ENCODE measurements around the gene CNTN6.
"Not testable (repeated sequence)": the region's sequence is repeated elsewhere in the genome, so short reads cannot be mapped to it uniquely, and the experiment has no call there.

Gene CNTN6

GRCh38 chr3:1275495-1275894 lies 182.7 kb downstream of the CNTN6 start:
- DNase-seq (ENCODE audit: low read depth in 2 of 2): no peak

DNA sequence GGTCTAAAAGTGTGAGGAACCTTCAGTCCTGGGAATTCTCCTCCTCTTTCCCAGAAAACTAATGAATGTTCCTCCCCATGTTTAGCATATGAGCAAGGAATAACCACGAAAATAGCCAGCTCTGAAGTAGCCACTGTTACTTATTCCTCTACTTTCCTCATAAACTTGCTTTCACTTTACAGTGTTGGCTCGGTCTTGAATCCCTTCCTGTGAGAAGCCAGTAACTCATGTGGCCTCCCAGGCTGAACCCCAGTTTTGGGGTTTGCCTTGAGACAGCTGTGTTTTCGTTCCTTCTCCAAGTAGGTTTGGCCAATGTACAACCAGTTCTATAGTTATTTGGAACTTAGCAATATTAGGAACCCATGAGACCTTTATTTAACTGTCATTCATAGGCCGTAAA lies 195.0 kb downstream of the CNTN6 start:
- no peak for DNase-seq (ENCODE audit: low read depth in 2 of 2)

GRCh38 chr3:1288805-1289494 lies 196.1 kb downstream of the CNTN6 start:
- no peak for DNase-seq (ENCODE audit: low read depth in 2 of 2)

DNA sequence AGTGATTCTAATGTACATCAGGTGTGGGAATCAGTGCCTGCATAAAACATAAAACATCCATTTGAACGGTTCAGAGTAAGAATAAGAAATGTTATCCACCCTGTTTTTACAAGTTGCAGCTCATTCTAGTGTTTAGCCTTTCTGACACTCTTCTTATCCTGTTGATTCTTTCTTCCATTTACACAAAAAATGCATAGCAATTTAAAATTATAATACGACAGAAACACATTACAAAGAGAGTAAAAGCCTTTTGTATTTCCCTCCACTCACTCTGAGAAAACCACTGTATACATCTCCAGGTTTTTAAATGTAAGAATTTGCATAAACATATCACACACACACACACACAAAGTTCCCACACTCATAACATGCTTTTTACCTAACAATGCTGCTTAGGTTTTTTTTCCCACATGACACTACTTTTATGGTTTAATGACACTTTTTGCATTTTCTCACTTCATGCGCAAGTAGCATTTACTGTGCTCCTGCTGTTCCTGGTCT lies 199.8 kb downstream of the CNTN6 start:
- no peak for DNase-seq (ENCODE audit: low read depth in 2 of 2)

GRCh38 chr3:1294586-1294985 lies 201.8 kb downstream of the CNTN6 start:
- DNase-seq (ENCODE audit: low read depth in 2 of 2): no peak

DNA sequence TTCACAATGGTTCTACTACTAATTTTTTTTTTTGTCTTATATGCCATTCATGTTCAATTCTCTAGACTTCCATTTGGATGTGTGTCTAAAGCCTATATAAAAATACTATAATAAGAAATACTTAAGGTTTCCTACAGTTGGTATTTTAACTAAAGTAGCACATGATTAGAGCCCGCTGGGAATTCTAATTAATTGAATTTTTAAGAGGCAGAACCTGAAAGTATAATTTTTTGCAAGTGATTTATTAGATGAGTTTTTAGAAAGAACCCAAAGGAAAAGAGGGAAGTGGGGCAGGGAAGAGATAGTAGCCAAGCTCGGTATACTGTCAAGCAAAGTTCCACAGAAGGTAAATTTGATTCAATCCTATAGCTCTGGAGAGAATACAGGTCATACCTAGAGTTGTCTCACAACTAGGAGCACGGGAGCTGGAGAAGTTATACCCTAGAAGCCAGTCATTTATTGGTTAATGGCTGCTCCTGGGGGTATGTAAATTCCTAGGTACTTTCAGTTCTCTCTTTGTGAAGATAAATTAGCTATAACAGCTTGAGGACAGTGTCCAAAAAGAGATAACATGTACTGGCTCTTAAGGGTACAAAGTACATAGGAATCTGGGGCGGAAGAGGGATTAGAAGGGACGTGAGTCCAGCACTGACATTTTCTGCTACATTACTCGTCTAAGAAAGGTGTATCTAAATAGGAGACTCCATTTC lies 225.6 kb downstream of the CNTN6 start:
- DNase-seq (ENCODE audit: low read depth in 2 of 2): no peak

DNA sequence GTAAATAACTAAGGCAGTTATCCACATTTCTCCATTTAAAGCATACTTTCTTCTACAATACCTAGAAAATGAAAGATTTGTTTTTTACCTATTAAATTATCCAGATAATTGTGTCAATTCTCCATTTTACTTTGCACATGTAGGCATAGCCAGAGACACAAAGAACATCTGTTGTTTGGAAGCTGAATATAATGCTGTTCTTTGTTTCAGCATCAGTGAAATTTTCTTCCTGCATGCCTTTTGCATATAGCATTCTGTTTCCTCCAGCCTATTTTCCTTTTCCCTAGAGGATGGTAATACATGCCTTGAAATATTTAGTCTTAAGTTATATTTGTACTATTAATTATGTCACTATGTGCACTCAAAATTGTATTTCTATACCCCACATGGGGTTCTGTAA lies 233.7 kb downstream of the CNTN6 start:
- no peak for DNase-seq (ENCODE audit: low read depth in 2 of 2)

GRCh38 chr3:1330107-1330506 lies 237.3 kb downstream of the CNTN6 start:
- no peak for DNase-seq (ENCODE audit: low read depth in 2 of 2)

GRCh38 chr3:1346386-1346785 lies 253.6 kb downstream of the CNTN6 start:
- DNase-seq (ENCODE audit: low read depth in 2 of 2): no peak

GRCh38 chr3:1348547-1348946 lies 255.7 kb downstream of the CNTN6 start:
- DNase-seq (ENCODE audit: low read depth in 2 of 2): no peak

DNA sequence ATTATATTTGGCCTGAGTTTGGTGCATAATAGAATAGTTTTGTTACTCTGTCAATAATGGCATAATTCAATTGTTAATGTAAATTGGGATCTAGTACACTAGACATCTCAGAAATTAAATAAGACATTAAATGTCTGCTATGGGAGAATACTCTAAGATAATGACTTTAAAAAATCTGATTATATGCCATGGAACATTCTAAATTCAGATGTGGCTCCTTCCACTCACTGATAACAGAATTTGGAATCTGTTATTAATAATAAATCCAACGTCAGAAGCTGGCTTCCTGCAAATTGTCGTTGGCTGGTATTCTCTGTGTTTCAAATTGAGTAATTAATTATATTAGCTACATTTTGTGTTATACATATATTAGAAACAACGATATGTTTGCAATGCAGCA lies 258.1 kb downstream of the CNTN6 start:
- DNase-seq (ENCODE audit: low read depth in 2 of 2): no peak

DNA sequence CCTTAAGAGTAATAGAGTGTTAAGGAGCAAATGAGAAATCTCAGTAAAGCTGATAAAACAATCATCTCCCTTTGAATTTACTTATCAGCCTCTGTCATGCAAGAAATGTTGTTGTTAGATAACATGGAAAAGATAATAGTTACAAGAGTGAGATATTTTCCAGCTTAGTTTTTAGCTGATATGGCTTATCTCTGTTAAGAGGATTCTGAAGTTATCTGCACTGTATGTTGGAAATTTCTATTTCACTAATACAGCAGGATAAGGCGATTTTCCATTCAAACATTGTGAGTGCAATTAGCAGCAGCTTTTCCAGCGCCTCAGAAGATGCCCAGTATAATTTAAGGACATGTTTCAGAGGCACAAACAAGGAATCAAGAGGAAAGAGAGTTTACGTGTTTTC lies 262.9 kb downstream of the CNTN6 start:
- DNase-seq (ENCODE audit: low read depth in 2 of 2): no peak

- DNase-seq (ENCODE audit: low read depth in 2 of 2): no peak
Measured at GRCh38 chr3:1356101-1356500, 263.3 kb downstream of the CNTN6 start.

- no peak for DNase-seq (ENCODE audit: low read depth in 2 of 2)
Measured at GRCh38 chr3:1365528-1365927, 272.7 kb downstream of the CNTN6 start.

GRCh38 chr3:1374471-1374870 lies 281.6 kb downstream of the CNTN6 start:
- DNase-seq (ENCODE audit: low read depth in 2 of 2): no peak

DNA sequence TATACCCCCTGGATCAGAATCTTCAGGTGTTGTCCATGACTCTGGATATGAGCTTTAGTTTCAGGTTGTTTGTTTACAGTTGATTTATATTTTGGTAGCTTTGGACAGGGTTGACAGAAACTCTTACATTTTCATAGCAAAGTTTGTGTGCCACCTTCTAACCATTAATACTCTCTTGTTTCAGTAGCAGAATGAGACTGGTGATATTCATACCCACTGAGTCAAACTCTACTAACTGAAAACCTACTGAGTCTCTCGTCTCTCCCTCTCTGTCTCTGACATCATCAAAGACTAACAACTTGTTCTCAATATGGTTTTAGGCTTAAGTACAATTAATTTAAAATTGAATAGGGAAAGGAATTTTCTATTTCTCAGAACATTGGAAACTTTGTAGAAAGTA lies 282.3 kb downstream of the CNTN6 start:
- no peak for DNase-seq (ENCODE audit: low read depth in 2 of 2)

DNA sequence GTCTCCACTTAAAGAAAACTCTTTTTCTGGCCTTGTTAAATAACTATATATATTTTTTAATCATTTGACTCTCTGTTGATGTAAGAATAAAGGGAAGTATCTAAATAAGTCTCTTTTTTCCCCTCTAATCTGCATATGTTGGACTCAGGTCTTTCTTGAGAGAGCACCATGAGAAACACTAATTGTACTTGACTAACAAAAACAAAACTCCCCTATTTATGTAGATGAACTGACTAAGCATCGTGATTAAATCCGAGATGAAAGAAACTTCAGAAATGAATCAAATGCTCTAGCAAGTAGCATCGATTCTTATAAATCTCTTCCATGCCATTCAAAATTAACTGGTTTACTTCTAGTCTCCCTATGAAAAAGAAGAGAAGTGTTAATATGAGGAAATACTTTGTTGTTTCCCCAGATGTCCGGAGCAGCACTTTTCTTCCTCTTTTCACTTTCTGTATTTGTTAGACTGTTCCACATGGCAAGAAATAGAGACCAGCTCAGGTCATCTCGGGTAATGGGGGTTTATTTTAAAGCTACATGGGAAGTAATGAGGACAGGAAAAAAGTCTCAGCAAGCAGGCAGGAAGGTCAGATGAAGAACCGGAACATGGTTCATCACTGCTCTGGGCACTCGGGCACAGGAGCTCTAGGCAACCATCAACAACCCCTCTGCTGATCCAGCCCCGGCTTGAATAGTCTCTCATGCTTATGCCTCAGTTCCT lies 288.3 kb downstream of the CNTN6 start:
- DNase-seq (ENCODE audit: low read depth in 2 of 2): no peak

DNA sequence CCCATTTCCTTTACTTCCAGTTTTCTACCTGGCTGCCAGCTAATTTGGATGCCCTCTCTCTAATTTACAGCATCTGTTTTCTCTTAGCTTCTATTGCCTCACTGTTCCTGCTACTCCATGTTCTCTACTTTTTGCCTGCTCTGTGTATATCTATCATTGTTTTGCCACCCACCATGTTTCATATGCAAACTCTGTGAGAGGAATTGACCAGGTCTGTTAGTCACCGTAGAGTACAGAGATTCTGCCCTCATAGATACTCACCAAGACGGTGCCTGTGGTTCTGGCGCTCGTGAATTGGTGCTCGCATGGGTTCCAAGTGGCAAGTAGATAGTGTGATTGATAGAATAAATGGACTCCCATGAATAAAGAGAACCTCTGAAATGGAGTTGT lies 288.8 kb downstream of the CNTN6 start:
- DNase-seq (ENCODE audit: low read depth in 2 of 2): no peak

- DNase-seq (ENCODE audit: low read depth in 2 of 2): not testable (repeated sequence)
Measured at GRCh38 chr3:1387396-1387905, 294.6 kb downstream of the CNTN6 start.

DNA sequence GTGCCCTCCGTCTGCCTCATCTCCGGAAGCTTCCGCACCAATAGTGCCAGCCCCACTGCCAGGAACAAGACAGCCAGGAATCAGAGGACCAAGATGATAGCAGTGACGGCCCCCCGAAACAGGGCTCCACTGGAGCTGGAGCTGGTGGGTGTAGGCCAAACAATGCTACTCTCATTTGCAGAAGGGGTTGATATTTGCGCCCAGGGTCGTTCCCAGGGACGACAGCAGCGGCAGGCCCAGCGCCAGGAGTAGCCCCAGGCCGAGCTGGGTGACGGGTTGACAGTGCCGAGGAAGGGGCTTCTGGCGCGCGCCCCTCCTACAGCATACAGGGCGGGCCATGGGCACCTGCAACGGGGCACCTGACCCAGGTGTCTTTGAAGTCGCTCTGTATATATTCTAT lies 301.4 kb downstream of the CNTN6 start:
- no peak for DNase-seq (ENCODE audit: low read depth in 2 of 2)

DNA sequence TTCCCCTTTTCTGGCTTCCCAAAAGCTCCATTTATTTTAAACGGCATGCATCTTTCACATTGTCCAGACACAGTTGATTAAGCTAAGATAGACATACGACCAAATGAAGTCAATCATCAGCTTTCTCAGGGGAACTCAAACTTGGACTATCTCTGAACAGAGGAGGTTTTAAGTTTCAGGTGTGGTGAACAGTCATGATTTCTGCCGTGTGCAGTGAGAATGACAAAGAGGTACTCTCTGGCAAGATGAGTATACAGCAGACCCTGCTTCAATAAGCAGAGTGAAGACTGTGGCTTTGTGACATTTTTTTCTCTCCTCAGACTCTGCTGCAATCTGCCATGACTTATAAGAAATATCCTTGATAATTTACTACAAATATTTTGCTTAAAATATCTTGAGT lies 307.7 kb downstream of the CNTN6 start:
- no peak for DNase-seq (ENCODE audit: low read depth in 2 of 2)

DNA sequence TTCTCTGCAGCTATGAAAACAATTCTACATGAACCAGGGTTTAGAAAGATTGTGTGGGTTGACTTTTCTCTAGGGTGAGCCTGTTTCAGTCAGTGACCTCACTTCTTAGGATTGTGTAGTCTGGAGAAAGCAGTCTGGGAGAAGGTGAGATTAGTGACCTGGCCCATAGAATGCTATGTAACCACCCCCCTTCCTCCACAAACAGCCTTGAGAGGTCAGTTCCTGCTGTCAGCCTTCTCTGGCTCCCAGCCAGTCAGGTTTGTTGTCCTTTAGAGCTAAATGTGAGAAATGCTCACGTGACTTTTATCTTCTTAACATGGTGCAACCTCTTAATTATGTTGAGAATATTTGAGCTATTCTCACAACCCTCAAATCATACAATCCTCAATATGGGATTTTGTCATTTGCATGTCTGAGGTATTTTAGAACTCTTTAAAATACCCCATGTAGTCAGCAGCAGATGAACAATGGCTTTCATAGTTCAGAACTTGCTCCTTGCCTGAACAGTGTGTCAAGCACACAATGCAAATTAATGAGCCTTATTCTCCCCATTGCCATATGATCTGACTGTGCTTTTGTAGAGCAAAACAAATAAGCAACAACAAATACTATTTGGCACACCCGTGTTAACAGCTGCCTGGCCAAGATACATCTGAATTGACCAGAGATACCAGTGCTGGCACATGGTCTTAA lies 311.6 kb downstream of the CNTN6 start:
- no peak for DNase-seq (ENCODE audit: low read depth in 2 of 2)

Data from stimulated activated CD4-positive, alpha-beta T cell treated with anti-CD3 and anti-CD28 coated beads, Interleukin-12 subunit alpha, Interleukin-12 subunit beta, amount 100 ng/mL, for 24 hours (primary cell).